Endometrium (tissue), 2 donors: Measurements from ENCODE around the gene INTS6L.
"Not testable (repeated sequence)": the region's sequence is repeated elsewhere in the genome, so short reads cannot be mapped to it uniquely, and the experiment has no call there.

Experiments used
- FAIRE-seq: peaks from 2 replicates; lab custom pipeline; 2012; peaks lifted over from hg19 to GRCh38; lab: Jason Lieb, UNC
- donor health status: control.
- donor health status: control.

Gene INTS6L

DNA sequence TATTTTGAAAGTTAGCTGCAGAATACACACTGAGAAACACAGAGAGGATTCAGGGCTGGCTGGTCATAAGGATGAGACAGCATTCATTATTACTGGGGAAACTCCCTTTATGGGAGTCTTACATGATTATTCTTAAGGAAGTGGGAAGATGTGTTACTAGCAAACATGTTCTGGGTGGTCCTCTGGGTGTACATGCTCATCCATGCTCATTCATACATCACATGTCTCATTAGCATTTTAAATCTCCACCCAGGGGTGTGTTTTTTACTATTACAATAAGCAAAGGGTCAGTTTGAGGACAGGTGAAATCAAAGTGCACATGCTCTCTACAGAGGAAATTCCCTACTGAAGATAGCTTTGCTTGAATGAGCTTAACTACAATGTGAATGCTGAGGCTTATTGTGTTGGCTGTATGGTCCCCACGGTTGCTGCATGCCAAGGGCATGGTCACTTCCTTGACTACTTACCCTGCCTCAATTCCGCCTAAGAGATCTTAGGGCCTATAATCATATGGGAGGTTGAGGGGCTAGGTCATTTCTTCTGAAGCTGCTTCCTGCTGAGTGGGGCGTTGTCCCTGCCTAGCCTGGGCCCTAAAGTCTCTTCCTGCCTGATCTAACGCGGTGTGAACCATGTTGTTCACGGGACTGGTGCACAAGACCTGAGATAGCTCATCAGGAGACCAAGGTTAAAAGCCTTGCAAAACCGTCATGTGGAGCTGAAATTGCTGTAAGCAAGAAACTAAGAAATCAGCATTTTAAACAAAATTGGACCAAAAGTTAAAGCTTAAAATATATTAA is 104.1 kb downstream of the INTS6L start:
- FAIRE-seq, result not testable (repeated sequence)

- no peak for FAIRE-seq
These were observed 105.5 kb downstream of the INTS6L start for GRCh38 chrX:135625995-135626394.

GRCh38 chrX:135629342-135629741 is 108.9 kb downstream of the INTS6L start:
- no peak for FAIRE-seq
